Tongue (tissue), 2 donors: ENCODE results near the gene ERVH48-1. TPM values are rescaled to one million over a fixed set of nuclear protein-coding genes. Genes with fewer than 3 reads are reported as not detected.
A peak's percentile ranks its signal among the peaks of the same experiment; 100 is the strongest.
"Not testable (repeated sequence)": the region's sequence is repeated elsewhere in the genome, so short reads cannot be mapped to it uniquely, and the experiment has no call there.

Source experiments
- DNase-seq: peaks from one replicate; pipeline ENCODE4 v3.0.0-alpha.2; 2015
- total RNA-seq: library from RNA; depleted of rRNA; stranded (reverse); fragments of >200 nt; gene quantifications from one replicate; pipeline ENCODE4 v1.2.3, GENCODE V29; 2014

The ERVH48-1 gene
- total RNA-seq, 1 donor from 2014 or later, result not detected

- peak; percentile 98 for DNase-seq
These were observed 14.4 kb upstream of the ERVH48-1 start for GRCh38 chr21:42939582-42940413.

GRCh38 chr21:42938606-42938995, 13.2 kb upstream of the ERVH48-1 start:
- DNase-seq, result not testable (repeated sequence)

DNA sequence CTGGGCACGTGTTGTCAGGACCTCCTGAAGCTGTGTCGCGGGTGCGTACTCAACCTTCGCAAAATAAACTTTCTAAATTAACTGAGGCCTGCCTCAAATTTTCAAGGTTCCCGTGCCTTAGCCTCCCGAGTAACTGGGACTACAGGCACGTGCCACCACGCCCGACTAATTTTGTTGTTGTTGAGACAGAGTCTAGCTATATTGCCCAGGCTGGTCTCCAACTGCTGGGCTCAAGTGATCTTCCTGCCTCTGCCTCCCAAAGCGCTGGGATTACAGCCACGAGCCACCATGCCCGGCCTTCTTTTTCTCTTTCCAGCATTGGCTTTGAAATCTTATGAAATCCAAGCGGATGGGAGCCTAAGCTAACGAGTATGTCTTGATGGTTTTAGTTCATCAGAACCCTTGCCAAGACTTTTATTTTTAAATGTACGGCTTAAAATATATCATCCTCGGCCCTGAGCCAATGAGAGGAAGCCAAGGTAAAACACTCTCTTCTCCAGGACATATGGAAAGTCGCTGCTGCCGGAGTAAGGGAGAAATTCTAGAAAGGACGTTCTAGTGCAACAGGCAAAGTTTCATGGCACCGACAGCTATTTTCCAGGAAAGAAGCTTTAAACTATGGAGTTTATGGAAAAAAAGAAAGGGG, 12.7 kb upstream of the ERVH48-1 start:
- peak; percentile 90 for DNase-seq

- DNase-seq, result not testable (repeated sequence)
These were observed 11.9 kb upstream of the ERVH48-1 start for GRCh38 chr21:42937034-42937940.

DNA sequence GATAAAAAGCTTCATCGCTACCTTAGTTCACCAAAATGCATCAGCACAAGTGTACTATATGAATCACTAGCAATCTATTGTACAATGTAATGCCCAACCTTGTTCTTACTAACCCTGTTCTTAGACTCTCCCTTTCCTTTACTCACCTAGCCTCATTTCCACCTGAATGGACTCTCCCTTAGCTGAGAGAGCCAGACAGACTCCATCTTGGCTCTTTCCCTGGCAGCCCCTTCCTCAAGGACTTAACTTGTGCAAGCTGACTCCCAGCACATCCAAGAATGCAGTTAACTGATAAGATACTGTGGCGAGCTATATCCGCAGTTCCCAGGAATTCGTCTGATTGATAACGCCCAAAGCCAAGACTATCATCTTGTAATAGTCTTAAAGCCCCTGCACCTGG, 10.9 kb upstream of the ERVH48-1 start:
- not testable (repeated sequence) for DNase-seq

GRCh38 chr21:42933973-42934372, 8.5 kb upstream of the ERVH48-1 start:
- not testable (repeated sequence) for DNase-seq

DNA sequence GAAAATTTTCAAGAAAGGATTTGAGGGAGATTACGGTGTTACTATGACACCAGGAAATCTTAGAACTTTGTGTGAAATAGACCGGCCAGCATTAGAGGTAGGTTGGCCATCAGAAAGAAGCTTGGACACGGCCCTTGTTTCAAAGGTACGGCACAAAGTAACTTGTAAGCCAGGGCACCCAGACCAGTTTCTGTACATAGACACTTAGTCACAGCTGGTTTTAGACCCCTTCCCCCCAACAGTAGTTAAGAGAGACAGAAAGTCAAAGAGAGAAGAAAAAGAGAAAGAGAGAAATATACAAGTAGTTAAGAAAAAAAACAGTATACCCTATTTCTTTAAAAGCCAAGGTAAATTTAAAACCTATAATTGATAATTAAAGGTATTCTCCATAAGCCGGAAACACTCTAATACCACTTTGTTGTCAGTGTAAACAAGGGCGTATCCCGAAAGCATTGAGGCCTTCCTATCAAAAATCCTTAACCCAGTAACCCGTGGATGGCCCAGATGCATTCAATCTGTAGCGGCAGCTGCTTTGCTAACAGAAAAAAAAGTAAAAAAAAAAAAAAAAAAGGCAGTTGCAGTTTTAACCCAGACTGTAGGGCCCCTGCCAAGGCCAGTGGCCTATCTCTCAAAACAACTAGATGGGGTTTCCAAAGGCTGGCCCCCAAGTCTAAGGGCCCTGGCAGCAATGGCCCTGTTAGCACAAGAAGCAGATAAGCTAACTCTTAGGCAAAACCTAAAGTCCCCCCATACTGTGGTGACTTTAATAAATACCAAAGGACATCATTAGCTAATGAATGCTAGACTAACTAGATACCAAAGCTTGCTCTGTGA, 7.9 kb upstream of the ERVH48-1 start:
- peak; percentile 19 for DNase-seq

DNA sequence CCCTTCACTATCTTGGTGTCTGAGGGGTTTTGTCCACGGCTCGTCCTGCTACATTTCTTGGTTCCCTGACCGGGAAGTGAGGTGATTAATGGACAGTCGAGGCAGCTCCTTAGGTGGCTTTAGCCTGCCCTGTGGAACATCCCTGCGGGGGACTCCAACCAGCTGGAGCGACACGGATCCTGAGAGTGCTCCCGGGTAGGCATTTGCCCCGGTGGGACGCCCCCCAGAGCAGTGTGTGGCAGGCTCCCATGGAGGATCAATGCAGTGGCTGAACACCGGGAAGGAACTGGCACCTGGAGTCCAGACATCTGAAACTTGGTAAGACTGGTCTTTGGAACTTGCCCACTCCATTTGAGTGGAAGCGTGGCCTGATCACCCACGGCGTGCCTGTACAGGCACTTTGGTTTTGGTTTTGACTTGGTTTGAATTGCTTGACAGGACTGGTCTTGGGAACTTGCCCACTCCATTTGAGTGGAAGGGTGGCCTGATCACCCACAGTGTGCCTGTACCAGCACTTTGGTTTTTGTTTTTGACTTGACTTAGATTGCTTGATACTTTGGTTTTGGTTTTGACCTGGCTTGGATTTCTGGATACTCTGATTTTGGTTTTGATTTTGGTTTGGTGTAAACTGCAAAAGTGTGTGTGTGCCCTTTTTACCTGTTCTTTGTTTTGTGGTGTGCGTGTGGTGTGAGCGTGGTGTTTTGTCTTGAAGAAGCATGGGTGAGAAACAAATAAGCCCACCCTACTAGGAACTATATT, 7.1 kb upstream of the ERVH48-1 start:
- not testable (repeated sequence) for DNase-seq

DNA sequence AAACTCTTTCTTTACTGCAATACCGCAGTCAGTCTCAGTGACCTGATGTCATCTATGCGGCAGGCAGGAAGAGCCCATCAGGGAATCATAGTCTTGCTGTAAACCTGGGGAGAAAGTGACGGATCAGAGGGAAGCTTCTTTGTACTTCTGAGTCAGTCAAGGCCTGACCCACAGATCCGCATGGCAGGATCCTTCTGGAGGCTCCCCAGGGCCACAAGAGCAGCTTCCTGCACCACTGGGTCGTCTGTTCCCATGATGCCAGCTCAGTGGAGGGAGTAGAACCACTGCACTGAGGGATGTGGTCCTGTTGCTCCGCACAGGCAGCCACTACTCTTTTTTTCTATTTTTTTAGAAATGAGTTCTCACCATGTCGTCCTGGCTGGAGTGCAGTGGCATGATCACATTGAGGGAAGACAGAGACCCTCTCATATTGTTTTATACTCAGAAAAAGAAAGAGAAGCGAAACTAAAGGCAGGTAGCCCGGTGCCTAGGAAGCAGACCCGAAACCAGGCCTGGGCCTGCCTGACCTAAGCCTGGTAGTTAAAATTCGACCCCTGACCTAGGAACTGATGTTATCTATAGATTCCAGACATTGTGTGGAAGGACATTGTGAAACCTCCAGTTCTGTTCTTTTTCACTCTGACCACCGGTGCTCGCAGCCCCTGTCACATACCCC, 6.3 kb upstream of the ERVH48-1 start:
- DNase-seq, result no peak

- DNase-seq, result no peak
These were observed 4.5 kb upstream of the ERVH48-1 start for GRCh38 chr21:42929969-42930368.

DNA sequence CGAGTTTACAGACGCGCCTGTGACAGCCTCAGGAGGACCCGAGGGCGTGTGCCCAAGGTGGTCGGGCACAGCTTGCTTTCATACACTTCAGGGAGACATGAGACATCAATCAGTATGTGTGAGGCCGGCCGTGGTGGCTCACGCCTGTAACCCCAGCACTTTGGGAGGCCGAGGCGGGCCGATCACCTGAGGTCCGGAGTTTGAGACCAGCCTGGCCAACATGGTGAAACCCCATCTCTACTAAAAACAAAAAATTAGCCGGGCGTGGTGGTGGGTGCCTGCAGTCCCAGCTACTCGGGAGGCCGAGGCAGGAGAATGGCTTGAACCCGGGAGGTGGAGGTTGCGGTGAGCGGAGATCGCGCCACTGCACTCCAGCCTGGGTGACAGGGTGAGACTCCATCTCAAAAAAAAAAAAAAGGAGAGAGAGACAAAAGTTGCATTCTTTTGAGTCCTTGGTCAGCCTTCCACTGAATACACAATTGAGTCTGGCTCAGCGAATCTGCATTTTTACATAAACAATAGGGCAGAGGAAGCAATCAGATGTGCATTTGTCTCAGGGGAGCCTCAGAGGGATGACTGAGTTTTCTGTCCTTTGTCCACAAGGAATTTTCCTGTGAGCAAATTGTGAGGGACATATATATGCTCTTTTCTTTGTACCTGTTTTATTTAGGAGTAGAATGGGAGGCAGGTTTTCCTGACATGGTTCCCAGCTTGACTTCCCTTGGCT, 2.2 kb upstream of the ERVH48-1 start:
- DNase-seq, result not testable (repeated sequence)

DNA sequence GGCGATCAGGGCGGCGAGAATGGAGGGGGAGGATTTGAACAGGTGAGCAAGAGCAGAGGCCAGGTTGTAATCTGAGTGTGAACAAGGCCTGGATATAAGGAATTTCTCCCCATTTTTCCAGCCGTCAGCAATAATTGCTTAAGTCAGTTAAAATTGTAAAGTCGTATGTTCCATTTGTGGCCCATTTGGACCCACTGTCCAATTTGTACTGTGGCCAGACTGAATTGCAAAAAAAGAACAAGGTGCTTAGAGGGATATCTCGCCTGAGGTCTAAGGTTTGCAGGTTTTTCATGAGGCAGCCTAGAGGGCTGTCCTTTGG, 1.0 kb downstream of the ERVH48-1 start:
- DNase-seq, result no peak

DNA sequence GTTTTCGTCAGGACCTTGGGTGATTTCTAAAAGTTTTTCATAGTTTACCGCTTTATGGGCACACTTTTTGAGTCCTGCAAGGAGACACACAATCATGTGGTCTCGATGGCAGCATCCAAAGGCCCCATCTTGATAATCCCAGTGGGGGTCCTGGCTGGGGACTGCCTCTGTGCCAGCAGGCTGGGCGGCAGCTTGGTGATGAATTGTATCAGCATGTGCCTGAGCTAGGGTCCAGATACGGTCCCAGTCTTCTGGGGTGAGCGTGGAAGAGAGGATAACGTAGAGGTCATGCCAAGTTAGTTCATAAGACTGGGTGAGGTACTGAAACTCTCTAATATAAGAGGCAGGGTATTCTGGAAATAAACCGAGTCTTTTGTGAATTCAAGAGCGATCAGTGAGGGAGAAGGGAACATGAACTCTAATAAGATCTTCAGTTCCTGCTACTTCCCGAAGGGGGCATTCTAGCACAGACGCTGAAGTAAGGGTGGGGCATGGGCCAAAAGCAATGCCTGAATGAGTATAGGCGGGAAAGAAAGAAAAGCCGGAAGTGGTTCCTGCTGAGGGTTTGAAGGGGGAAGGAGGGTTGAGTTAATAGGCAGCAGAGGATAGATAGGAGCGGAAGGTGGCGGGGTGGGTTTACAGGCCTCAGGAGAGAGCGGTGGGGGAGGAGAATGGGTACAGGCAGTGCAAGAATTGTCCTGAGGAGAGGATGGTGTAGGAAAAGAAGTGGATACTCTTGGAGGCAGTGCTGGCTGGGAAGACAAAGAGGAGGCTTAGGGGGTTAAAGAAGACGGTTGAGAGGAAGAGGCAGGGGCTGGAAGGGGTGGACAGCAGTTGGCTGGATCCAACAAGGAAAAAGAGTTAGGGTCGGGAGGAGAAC, 1.6 kb downstream of the ERVH48-1 start:
- DNase-seq, result peak; percentile 95

GRCh38 chr21:42922918-42923317, 2.5 kb downstream of the ERVH48-1 start:
- no peak for DNase-seq

GRCh38 chr21:42921927-42922326, 3.5 kb downstream of the ERVH48-1 start:
- no peak for DNase-seq

DNA sequence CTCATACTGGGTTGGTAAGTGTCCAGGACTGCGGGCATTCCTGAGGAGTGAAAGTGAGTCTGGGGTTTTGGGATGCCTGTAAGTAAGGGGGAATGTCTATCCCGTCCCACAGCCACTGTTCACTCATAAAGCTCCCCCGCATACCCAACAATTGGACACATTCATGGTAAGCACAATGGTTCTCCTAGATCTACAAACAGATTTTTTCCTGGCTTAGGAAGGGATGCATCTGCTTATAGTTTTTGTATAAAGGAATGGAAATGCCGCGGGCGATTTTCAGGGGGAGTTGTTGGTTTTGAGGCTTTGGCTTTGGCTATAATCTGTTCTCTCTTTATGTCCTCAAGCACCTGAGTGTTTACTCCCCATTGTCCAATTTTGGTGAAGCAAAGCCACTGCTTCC, 7.1 kb downstream of the ERVH48-1 start:
- no peak for DNase-seq

GRCh38 chr21:42913476-42913875, 12.0 kb downstream of the ERVH48-1 start:
- no peak for DNase-seq

- DNase-seq, result not testable (repeated sequence)
These were observed 13.5 kb downstream of the ERVH48-1 start for GRCh38 chr21:42911920-42912319.

DNA sequence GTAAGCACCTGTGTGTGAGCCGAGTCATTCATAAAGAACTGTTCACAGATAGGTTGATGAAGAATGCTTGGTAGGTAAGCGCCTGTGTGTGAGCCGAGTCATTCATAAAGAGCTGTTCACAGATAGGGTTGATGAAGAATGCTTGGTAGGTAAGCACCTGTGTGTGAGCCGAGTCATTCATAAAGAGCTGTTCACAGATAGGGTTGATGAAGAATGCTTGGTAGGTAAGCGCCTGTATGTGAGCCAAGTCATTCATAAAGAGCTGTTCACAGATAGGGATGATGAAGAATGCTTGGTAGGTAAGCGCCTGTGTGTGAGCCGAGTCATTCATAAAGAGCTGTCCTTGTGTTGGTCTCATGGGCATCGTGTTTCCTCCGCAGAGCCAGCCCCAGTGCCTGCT, 16.9 kb downstream of the ERVH48-1 start:
- DNase-seq, result not testable (repeated sequence)
